ENCODE results near the gene OR9Q1.
"Not testable (repeated sequence)": the region's sequence is repeated elsewhere in the genome, so short reads cannot be mapped to it uniquely, and the experiment has no call there.

Gene OR9Q1

DNA sequence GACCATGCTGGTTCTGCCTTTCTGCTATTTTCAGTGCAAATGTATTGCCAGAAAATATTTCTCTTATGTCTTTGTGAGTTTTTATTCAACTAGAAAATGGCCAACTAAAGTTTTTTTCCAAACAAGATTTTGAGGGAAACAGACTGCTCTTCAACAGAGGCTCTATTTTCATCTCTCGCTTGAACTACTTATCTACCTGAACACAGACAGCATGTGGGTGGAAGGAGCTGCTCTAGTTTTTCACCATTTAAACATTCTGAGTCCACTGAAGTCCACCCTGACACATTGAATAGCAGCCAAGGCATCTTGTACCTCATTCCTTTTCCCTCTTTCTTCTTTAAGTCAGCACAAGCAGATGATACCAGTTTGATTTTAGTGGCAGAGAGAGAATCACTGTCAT is 111.5 kb downstream of the OR9Q1 start:
- no peak for DNase-seq

DNA sequence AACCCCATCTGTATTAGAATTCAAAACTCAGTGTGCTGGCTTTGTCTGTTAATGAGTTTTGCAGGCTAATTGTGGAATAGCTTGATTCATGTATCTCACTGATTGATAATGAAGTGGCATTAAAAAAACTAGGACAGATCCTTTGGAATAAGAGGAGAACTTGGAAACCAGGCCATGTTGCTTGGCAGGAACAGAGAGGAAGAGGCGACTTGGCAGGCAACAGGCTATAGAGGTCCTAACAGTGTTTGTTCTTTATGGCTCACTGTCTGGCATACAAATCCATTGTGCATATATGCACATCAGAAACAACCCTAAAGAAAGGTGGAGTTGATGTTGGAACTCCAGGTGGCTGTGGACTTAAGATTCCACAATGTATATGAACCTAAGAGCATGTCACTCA is 119.1 kb downstream of the OR9Q1 start:
- DNase-seq: no peak

DNA sequence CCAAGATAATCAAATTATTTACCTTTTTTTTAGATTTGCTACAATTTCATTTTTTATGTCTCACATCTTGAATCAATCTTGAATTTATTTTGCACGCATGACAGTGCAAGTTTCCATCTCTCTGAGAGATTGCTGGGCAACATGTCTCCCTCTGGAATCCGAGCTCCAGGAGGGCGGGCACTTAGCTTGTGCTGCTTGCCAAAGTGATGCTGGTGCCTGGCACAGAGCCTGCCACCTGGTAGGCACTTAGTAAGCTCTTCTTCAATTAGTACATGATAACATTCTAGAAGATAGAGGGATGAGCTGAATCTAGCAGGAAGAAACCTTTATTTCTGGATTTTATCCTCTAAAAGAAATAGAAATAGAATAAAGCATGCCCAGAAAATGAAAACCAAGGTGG is 129.1 kb downstream of the OR9Q1 start:
- DNase-seq: no peak

DNA sequence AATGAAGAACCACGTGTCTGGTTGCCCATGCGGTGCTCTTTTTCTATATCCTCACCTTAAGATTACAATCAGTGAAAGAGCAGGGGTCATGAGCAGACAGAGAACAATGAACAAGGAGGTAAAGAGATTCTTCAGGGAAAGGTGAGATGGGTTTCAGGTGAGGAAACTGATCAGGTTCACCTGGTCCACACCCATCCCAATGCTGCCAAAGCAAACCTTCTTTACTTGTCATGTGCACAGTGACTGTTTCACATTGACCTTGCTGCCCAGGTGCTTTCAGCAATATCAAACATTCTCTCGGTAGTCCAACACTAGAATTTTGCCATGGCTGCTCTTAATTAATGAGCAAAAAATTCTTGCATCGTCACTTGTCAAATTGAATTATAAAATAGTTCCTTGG is 140.7 kb downstream of the OR9Q1 start:
- no peak for DNase-seq

DNA sequence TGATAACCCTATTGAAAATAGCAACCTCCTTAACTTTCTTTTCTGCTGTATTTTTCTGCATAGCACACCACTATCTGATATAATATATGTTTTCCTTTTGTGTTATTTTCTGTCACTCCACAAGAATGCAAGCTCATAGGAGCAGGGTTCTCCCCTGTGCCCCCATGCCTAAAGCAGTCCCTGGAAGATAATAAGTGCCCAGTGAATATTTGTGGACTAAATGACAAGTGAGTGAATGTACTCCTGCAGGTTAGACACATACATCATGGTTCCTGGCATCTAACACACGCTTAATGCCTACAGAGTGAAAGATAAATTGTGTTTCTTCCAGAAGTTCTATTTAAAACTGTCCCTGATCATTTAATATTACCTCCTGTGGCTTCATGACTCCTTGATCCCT is 141.3 kb downstream of the OR9Q1 start:
- no peak for DNase-seq

DNA sequence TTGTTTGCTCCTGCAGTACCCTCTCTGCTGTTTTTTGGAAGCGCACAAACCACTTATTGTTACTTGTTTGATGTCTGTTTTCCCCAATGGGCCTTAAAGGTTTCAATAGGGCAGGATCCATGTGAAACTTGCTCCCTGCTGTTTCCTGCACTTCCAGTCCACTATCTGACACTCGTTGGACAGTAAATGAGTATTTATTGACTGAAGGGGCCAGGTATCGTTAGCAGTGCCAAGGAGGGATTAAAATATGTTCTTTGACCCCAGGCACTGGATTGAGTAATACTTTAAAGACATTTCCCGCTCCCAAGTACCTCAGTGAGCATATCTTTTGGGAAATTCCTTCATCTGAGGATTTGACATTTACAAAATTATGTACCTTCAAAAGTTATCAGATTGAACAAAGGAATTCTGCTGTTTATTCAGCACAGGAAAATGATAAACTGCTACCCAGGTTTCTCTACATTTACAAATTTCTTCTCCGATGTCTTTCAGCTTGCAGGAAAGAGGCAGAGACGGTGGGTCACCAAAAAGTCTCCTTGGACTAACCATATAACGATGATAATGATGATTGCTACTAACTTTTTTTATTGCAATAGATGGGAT is 141.9 kb downstream of the OR9Q1 start:
- no peak for DNase-seq

DNA sequence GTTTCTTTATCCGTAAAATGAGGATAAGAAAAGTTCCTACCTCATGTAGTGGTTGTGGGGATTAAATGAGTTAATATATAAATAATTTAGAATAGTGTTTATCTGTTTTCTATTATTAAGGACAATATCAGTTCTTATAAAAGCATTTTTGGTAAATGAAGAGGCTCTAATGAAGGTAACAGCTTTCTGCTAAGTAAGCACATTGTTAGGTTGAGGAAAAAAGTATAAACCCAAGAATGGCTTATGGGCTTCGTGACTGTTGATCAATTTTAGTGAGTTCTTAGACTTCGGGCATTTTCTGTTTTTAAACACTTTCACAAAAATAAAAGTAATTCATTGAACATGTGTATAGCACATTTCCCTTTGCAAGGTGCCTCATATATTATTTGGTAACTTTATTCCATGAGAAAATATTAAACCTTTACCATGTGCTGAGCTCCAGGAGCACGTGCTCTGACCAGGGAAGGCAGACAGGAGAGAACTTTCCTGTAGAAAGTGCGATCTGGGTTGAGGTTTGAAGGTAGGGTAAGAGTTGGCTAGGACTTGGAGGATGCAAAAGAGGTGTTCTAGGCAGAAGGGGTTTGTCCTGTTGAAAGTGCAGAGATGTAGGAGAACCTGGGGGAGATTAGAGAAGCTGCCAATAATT is 153.9 kb downstream of the OR9Q1 start:
- DNase-seq: no peak

DNA sequence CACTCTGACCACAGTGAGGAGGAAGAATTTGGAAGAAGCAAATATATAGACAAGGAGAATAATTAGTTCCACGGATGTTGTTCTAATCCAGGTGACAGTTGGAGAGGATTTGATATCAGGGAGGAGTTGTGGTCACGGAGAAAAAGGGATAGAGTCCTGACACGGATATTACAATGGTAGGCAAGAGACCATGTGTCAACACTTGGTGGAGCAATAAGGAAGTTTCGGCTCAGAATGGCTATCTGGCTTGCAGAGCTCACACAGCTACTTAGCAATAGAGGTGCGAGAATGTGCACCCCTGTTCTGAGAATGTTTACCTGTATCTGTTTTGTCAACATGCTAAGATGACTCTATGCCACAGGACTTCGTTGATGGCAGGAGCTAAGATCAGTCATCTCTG is 154.8 kb downstream of the OR9Q1 start:
- DNase-seq: no peak

DNA sequence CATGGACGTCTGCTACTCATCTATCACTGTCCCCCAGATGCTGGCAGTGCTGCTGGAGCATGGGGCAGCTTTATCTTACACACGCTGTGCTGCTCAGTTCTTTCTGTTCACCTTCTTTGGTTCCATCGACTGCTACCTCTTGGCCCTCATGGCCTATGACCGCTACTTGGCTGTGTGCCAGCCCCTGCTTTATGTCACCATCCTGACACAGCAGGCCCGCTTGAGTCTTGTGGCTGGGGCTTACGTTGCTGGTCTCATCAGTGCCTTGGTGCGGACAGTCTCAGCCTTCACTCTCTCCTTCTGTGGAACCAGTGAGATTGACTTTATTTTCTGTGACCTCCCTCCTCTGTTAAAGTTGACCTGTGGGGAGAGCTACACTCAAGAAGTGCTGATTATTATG is 156.0 kb downstream of the OR9Q1 start:
- no peak for DNase-seq

DNA sequence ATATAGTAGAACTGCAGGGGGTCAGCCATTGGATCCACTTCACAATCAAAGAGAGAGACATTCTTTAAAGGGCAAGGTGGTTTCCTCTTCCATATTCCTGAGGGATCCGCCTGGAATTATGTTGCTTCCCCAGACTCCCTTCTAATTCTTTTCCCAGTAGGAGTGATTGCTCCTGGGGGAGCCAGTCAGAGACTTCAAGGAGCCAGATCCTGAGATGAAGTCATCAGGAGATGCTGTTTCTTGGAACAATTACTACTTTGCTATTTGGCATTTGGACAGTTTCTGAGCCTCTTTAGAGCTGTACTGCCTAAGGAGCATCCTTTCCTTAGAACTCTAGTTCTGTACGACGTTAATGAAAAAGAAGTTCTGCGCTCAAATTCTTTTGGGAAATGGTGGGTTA is 163.3 kb downstream of the OR9Q1 start:
- DNase-seq: no peak

DNA sequence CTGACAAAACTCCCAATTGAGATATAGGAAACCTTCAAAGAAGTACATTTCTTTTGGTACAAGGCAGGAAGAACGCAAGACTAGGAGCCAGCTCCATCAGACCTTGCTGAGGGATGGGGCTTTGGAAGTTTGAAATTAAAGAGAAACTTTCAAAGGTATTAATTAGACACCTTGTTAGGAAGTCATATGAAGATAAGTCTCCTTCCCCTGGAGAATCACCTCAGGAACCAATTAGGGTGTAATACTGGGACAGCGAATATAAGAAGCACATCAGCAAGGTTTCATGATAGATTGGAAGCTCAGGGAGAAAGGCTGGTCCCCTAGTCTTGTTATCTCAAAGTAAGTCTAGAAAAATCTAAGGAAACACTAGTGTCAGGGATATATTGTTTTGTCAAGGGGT is 165.1 kb downstream of the OR9Q1 start, which contains the start of gene OR9Q2:
TSS of gene OR9Q2 (plus strand) at position 301 of the 400 bp plus-strand sequence. CDS start 1,421 bp downstream, outside the sequence.
- no peak for DNase-seq

DNA sequence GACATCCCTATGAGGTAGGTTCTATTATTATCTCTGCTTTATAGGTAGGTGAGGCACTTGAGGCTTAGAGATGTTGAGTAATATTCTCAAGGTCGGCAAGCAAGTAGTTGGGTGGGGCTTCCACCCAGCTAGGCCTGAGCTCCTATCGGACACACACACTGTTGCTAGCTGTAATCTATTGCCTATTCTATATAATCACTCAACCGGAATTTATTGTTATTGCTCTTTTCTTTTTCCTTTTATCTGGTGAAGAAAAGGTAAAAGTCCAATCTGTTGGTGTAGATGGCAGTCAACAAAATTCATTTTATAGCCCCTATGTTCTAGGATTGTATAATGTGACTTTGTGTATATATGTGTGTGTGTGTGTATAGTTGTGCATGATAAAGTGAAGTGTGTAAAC is 168.5 kb downstream of the OR9Q1 start:
- DNase-seq: no peak

DNA sequence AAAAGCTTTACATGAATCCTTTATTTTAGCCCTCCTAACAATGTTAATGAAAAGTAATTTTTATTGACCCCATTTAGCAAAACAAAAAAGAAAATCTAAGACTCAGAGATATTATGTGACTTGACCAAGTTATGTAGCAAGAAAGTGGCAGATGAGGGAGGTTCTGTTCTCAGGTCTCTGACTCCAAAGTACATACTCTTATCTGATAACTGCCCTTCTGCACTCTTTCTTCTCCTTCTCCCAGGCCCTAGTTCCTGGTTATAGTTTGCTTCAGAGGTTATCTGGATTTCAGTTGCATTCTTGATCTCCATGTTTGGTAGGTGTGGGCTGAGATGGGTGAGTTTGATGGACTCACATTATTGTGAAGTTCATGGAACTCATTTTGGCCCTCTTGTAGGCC is 169.7 kb downstream of the OR9Q1 start:
- no peak for DNase-seq

DNA sequence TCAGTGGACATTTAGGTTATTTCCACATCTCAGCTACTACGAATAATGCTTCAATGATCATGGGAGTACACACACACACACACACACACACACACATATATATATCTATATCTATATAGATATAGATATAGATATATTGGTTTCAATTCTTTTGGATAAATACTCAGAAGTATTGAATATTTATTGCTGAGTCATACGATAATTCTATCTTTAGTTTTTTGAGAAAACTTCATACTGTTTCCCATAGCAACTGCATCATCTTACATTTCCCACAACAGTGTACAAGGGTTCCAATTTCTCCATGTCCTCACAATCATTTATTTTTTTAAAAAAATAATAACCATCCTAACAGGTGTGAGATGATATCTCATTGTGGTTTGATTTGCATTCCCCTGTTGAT is 172.3 kb downstream of the OR9Q1 start:
- DNase-seq: no peak

DNA sequence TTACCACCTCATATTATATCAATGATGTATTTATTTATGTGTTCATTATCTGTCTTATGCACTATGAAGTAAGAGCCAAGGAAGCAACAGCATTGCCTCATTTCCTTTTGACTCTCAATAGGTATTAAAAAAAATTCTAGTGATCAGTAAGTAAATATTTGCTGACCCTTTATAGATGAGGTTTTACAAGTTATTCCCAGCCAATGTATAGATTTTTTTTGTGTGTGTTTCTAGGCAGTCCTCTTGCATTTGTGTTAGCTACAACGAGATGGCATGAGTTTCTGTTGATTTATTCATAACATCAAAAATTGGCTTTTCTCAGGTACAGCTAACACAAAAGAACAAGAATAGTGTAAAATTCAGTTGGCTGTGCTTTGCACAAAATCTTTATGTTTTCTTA is 175.6 kb downstream of the OR9Q1 start:
- no peak for DNase-seq

DNA sequence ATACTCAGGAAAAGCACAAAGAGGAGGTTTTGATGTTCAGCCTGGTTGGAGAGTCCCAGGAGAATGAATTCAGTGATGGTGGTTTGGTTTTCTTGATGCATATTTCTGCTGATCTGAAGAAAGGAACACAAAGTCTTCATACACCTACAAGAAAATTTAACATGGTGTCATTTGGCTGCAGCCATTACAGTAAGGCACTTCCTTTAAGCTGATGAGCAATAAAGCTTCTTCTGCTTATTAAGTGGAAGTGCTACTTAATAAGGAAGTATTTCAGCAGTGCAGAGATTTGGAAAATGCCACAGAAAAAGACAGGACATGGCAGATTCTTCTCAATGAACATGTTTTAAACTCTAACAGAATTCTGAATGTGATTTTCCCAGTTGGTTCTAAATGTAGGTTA is 180.4 kb downstream of the OR9Q1 start, which contains the start of gene OR1S2:
TSS of gene OR1S2 (minus strand) at position 101 of the 400 bp plus-strand sequence. CDS start at position 101, 0 bp downstream.
- DNase-seq: no peak

DNA sequence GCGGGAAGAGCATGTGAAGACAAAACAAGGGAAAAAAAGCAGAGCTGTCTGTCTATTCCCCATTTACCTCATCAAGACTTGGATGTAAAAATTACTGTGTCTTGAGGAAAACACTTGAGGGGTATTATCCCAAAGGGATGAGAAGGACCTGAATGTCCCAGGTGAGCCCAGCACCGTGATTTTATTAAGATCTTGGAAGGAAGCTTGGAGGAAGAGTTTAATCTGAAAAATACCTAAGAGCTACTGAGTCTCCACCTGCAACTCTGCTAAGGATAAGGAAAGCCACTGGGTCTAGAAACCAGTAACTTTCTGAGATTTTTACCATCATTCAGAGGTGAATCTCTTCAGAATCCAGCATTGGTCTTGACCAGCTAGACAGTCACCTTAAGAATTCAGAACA is 188.7 kb downstream of the OR9Q1 start, which contains the start of gene OR1S1:
TSS of gene OR1S1 (plus strand) at position 301 of the 400 bp plus-strand sequence.
- DNase-seq: not testable (repeated sequence)

DNA sequence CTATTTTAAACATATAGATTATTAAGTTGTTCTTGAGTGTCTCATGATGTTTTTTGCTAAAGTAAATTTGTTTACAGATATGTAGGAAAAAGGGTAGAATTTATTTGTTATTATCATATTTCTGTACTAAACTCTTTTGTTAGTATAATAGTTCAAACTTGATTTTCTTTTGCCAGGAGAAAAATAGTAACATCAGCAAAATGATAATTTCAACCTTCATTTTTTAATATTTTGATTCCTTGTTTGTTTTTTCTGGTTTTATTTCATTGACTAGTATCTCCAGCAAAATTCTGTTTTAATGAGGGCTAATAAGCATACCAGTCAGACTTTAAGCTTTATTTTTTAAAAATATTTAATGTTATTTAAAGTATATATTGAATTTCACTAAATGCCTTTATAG is 192.8 kb downstream of the OR9Q1 start:
- no peak for DNase-seq

DNA sequence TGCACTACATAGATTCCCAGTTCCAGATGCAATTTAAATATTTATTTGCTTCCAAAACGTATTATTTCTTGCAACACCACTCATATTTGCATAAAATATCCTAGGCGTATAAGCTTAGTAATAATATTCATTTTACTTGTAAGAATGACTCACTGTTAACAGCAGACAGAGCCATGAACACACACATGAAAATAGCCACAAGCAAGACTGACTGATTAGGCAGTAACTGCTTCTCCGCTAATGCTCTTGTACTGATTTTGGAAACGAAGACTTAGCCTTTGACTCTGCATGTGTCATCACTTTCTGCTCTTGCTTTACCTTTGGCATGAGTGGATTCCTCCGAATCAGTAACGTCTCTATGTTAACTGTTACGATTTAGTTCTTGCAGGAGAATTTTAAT is 199.0 kb downstream of the OR9Q1 start:
- no peak for DNase-seq

DNA sequence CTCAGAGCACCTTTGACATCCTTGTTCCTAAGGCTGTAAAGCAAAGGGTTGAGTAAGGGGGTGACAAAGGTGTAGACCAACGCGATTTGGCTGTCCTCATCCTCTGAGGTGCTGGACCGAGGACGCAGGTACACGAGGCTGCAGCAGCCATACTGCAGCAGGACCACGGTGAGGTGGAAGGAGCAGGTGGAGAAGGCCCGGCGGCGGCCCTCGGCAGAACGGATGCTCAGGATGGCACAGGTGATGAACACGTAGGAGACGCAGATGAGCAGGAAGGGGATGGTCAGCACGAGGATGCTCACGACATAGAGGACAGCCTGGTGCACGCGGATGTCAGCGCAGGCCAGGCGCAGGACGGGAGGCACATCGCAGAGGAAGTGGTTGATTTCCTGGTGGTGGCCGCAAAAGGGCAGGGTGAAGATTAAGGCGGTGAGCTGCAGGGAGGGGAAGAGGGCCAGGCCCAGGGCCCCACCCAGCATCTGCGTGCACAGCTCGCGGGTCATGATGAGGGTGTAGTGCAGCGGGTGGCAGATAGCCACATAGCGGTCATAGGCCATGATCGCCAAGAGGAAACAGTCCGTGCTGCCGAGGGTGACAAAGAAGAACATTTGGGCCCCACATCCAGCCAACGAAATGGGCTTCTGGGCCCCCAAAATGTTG is 204.4 kb downstream of the OR9Q1 start:
- DNase-seq: no peak

Measured in T-helper 1 cell (primary cell).